Tibial nerve (tissue), 3 donors: ENCODE measurements around the gene UCHL5.

Experiments
- POLR2A ChIP-seq, 2 donors: fragments of 450-650 bp; IDR thresholded peaks; one replicate each; pipeline ENCODE4 v1.6.1; 2017; ENCODE audit warnings: antibody characterized with exemption in 2 of 2, mild to moderate bottlenecking in 2 of 2, moderate library complexity in 2 of 2
- TF ChIP-seq, protein P1 (sequence below), 5 experiments: fragments of 200-600 bp in 3 of 5; fragments of 450-650 bp in 2 of 5; sonication (generic) in 3 of 5; IDR thresholded peaks; one replicate each; pipeline ENCODE4 v1.5.1; 2016 to 2019; ENCODE audit warnings: antibody characterized with exemption in 5 of 5, mild to moderate bottlenecking in 3 of 5, moderate library complexity in 2 of 5

DNA sequence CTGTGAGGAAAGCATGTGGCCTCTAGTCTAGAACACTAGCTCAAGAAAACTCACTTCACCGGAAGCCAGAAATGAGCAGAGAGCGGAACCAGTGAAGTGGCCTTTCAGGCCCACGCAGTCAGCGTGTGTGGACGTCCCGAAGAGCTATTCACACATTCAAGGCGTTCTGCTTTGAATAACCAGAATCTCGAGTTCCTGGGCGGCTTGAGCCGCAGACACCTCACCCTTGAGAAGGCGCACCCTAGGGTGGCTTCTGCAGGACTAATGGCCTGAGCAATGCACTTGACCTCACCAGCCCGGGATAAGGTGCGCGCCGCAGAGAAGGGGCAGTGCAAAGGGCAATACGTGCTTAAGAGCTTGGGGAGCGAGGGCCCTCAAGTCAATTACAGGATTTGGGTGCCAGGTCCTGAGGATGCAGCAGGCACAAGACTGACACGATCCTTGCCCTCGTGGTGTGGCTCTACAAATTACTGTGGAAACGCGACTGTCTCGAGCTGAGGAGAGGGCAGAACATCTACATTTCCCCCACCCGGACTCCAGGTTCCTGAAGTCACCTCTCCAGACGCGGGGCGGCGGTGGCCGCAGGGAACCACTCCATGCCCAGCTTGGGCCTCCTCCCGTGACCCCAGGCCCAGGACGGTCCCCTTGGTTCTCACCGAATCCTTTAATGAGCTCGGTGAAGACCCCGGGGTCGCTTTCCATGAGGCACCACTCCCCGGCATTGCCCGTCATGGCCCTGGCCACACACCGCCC, 455 bp downstream of the UCHL5 start:
- no peak for TF ChIP-seq POLR2A (IDR thresholded peaks at IDR 0.05)
- TF ChIP-seq, protein P1, sequence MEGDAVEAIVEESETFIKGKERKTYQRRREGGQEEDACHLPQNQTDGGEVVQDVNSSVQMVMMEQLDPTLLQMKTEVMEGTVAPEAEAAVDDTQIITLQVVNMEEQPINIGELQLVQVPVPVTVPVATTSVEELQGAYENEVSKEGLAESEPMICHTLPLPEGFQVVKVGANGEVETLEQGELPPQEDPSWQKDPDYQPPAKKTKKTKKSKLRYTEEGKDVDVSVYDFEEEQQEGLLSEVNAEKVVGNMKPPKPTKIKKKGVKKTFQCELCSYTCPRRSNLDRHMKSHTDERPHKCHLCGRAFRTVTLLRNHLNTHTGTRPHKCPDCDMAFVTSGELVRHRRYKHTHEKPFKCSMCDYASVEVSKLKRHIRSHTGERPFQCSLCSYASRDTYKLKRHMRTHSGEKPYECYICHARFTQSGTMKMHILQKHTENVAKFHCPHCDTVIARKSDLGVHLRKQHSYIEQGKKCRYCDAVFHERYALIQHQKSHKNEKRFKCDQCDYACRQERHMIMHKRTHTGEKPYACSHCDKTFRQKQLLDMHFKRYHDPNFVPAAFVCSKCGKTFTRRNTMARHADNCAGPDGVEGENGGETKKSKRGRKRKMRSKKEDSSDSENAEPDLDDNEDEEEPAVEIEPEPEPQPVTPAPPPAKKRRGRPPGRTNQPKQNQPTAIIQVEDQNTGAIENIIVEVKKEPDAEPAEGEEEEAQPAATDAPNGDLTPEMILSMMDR (IDR thresholded peaks at IDR 0.05), result no peak
